ENCODE results near the gene HNF1B.
"Not testable (repeated sequence)": the region's sequence is repeated elsewhere in the genome, so short reads cannot be mapped to it uniquely, and the experiment has no call there.

Gene HNF1B, protein sequence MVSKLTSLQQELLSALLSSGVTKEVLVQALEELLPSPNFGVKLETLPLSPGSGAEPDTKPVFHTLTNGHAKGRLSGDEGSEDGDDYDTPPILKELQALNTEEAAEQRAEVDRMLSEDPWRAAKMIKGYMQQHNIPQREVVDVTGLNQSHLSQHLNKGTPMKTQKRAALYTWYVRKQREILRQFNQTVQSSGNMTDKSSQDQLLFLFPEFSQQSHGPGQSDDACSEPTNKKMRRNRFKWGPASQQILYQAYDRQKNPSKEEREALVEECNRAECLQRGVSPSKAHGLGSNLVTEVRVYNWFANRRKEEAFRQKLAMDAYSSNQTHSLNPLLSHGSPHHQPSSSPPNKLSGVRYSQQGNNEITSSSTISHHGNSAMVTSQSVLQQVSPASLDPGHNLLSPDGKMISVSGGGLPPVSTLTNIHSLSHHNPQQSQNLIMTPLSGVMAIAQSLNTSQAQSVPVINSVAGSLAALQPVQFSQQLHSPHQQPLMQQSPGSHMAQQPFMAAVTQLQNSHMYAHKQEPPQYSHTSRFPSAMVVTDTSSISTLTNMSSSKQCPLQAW

DNA sequence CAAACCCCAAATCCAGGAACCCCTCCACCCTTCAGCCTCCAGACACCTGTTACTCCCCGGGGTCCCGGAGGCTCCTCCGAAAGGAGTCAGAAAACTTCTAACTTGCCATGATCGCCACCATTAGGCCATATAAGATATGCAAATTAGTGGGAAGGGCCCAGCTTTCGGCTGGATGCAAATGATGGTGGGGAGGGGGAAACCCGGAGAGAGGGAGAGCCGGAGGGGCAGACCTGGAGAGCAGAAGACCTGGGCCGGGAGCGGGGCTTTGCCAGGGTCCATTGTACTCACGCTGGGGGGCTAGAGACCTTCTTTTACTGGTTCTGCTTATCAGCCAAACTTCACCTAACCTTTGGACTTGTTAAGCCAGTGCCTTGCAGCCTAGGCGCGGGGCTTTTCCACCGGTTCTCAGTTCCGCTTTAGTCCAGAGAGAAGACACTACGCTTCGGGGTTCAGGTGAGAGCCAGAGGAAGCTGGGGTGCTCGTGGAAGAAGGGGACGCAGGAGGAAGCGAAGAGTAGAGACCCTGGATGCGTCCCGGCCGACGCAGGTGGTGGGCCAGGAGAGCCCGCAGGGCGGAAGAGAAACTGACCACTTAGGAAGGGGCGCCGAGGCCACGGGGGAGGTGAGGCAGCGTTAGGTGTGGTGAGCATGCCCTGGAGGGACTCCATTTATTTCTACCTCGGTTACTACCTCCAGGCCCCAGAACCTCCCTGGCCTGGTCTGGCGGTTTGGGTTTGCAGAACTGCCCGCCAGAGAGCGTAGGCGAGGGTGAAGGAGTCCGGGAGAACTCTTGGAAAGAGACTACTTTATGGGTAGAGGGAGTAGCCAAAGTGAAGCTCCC is at the start of gene HNF1B:
HNF1B (minus strand) TSS at position 99 of the 840 bp plus-strand sequence. CDS start 175 bp downstream, outside the sequence.
- DNase-seq = no peak

DNA sequence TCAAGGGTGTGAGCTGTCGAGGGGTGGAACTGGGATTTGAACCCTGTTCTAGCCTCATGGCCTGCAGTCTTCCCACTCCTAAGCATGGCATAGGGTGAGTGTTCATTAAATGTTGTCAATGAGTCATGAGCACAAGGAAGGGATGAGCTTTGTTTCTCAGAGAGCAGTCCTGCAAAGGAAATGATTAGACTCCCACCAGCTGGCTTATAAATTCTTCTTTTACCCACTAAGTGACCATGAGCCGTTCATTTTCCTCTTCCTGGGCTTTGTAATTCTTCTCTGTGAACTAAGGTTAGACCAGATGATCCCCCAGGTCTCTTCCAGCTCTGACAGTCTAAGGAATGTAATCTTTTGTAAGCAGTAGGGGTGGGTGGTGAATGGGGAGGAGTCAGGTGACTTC is 47.9 kb upstream of the HNF1B start:
- DNase-seq = no peak

DNA sequence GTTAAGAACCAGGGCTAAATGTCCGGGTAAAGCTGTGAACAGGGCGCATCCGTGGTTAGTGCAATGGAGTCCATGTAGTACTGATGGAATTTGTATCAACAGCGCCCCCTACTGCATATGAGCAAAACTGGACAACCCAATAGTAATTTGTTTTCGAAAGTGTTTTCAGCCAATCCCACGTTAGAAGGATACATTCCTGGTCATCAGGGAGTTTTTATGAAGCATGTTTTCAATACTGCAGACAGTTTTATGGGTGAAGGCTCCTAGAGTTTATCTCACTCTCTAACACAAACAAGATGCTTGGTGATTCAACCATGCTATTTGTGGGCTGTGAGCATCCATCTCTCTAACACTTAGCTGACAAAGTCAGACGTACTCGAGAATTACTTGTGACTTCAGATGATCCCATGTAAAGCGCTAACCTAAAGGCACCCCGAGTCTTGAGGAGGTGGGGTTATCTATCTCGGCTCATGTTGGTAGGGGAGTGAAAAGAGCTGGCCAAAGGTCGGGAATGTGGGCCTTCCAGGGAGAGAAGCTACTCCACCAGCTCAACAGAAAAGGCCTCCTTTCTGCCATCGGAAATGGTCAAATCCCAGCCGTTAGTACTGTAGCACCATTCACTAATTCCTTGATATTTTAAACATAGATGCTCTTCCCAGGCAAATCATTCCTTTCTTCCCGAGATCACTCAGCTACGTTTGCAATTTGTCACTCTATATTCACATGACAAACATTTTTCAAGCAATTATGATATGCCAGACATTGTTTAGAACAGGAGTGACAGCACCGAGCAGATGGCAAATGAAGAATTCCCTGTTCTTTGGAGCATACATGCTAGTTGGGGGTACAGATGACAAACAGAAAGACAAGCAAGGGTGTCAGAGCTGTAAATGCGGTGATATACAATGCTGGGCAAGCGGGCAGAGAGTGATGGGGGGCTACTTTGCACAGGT is 46.9 kb upstream of the HNF1B start:
- peak in 1 of 2 experiments; percentile 8 for DNase-seq

- DNase-seq = no peak
Measured at GRCh38 chr17:37789771-37790541, 45.1 kb upstream of the HNF1B start.

DNA sequence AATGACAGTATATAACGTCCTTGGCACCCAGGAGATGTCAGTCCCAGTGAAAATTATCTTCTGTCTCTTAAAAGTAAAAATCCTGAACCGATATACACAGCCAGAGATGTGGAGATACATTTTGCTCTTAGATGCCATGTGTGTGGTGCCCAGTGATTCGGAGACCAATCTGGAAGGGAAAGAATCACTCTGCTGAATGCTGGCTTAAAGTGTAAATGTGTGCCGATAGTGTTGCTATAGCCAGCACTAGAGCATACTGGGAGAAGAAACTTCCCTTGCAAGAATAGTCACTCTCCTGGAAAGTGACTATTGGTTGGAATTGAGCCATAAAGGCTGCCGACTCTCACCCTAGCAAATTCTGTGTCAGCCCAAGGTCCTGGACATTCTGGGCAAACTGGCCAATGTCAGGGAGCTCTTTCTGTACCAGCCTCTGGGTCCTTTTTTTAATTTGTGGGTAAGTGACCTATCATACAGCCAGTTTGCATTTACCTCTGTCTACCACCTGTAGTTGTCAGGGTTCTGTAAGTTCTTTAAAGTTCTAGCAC is 44.2 kb upstream of the HNF1B start:
- no peak for DNase-seq

GRCh38 chr17:37788526-37788925 is 43.7 kb upstream of the HNF1B start:
- DNase-seq = no peak

DNA sequence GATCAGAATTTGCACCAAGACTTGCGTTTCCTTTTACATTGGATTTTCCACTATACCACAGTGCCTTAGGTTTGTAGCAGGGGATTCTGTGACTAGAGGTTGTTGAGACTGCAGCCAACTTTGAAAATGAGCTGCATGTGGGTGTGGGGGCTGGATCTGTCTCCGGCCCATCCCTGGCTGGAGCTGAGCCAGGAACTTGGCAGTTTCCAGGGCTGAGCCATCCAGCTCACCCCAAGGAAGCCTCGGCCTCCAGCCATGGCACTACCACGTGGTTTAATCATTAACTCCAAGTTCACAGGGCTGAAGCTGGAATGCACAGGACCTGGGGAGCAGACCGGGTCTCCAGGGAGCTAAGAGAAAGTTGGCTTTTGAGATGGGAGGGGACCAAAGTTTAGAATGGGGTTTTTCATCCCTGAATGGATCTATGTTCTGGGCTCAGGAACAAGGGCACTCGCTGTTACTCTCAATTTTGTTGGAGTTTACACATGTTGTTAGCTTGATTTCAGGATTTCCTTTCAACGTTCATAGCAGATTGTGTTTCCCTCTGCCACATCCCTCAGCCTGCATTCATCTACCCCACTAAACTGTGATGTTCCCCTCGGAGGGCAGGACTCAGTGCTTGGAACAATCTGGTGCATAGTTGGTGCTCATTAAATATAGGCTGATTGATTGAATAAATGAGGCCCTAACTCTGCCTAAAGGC is 42.3 kb upstream of the HNF1B start:
- no peak for DNase-seq

DNA sequence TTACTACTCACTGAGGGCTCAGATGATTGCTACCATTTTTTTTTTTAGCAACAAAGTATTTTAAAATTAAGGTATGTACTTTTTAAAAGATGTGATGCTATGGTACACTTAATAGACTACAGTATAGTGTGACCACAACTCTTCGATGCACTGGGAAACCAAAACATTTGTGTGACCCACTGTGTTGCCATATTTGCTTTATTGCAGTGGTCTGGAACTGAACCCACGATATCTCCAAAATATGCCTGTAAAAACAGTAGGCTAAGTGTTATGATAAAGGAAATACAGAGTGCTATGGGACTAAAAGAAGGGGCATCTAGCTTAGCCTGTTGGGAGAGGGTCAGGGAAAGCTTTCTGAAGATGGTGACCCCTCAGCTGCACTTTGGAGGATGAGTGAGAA is 41.6 kb upstream of the HNF1B start:
- no peak for DNase-seq

- DNase-seq = not testable (repeated sequence)
Measured at GRCh38 chr17:37782460-37782859, 37.6 kb upstream of the HNF1B start.

- no peak for DNase-seq
Measured at GRCh38 chr17:37781451-37781850, 36.6 kb upstream of the HNF1B start.

DNA sequence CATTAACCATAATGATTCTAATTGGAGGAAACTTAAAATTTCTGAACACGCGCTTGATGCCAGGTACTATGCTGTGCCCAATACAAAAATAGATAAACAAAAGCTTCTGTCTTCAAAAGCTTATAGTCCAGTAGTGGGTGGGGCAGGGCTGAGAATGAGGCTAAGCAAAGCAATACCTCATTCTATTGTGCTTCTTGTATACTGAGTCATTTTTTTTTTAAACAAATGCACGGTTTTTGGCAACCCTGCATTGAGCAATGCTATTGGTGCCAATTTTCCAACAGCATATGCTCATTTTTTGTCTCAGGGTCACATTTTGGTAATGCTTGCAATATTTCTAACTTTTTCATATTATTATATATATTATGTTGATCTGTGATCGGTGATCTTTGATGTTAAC is 34.7 kb upstream of the HNF1B start:
- no peak for DNase-seq

- no peak for DNase-seq
Measured at GRCh38 chr17:37774504-37774903, 29.6 kb upstream of the HNF1B start.

GRCh38 chr17:37772982-37773381 is 28.1 kb upstream of the HNF1B start:
- no peak for DNase-seq

DNA sequence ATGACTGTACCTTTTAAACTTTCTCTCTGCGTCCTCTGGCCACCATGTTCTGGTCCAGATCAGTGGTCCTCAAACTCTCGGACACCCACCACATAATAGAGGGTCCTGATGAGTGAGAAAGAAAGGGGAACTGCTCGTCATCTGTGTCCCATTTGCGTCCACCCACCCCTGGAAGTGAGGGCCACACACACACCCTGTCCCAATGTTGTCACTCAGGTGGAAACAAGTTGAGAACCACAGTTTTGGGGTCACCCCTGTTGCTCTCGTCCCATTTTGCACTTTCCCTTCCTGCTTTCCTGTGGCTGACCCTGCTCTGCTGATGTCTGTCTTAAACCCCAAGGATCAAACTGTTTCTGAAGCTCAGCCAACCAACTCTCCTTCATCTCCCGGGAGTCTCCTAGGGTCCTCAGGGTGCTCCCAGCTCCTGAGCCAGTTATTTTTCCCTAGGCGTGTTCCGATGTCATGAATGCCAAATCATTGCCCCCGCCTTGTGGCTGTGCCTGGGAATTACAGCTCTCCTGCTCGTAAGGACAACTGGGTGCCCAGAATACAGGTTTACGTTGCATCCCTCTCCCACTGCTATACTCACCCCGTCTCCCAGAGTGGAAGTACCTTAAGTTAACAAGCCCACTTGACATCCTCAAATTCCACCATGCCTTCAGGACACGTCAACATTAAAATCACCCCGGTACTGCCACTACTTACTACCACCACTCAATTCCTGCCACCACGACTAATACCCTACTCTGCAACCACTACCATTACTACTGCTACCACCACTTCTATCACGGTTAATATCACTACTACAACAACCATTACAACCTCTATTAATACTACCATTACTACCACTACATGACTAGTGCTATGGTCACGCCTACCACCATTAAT is 26.0 kb upstream of the HNF1B start:
- DNase-seq = peak; percentile 7 to 52

- DNase-seq = no peak
Measured at GRCh38 chr17:37769050-37769449, 24.2 kb upstream of the HNF1B start.

DNA sequence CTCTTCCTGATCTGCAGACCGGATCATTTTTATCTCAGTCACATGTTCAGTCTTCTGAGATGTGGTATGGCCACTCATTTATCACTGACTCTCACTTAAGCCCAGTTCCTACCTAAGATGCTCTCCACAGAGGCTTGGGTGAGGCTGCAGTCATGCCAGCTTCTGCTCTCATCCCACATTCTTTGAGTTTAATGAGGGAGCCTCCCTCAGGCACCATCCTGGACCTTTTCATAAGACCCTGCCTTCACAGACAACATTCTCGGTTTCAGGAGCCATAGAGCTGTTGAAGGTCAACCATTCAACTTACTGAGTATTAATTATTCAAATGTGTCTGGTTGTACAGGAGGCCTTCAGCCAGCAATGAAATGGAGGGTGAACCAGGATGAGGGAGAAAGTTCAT is 23.6 kb upstream of the HNF1B start:
- DNase-seq = no peak

DNA sequence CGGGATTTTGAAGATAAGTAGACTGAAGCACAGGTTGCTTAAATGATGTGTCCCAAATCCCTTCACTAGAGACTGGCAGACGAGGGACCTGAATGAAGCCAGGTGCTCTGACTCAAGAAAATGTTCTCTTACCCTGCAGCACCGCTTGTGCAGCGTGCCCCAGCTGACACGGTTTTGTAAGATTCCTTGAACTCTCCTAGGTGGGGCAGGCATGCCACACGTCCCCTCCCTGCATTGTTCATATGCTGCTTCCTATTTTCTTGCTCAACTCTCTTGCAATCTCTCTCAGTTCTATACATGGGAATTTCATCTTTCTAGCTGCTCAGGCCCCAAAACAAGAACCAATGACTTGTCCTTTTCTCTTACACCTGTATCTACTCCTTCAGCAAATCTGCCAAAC is 22.1 kb upstream of the HNF1B start:
- DNase-seq = no peak

DNA sequence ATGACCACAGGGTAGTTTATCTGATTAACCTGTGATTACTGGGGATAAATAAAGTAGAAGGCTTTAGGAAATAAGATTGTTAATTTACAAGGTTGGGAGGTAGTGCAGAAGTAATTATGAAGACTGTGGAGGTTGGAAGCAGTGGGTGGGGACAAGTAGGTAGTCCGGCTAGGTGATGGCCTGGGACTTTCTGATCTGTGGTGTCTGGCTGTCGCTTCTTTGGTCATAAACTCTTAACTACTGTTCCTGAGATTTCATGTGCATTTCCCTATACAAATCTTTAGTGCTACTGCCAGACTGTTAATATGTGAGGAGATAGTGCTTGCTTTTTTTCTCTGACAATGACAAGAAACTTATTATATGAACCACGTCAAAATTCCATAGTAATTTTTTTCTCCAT is 19.5 kb upstream of the HNF1B start:
- no peak for DNase-seq

DNA sequence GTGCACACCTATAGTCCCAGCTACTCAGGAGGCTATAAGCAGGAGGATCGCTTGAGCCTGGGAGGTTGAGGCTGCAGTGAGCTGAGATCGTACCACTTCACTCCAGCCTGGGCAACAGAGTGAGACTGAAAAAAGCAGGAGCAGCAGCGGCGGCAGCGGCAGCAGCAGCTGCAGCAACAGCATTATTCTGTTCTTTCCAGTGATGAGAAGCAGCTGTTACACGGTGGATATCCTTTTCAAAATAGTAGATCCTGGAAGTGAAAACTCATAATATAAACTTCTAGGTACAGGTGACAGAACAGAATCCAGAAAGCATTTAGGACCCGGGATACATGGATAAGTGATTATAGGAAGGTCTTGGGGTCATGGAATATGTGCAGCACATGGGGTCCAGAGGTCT is 17.8 kb upstream of the HNF1B start:
- no peak for DNase-seq

GRCh38 chr17:37761961-37762360 is 17.1 kb upstream of the HNF1B start:
- no peak for DNase-seq

Data from NCI-H187 (cell line).